PC-3 (cell line): Measurements from ENCODE around the gene TNPO3. TPM values are rescaled to one million over a fixed set of nuclear protein-coding genes. Genes with fewer than 3 reads are reported as not detected.

Experiments used
- ATAC-seq: fragments of 200-7000 bp; cut with Tn5 transposase; 2 replicates; pipeline ENCODE4 v1.9.1; 2020; ENCODE audit warnings: mild to moderate bottlenecking, moderate library complexity
- BruUV-seq: library from RNA; stranded (reverse); fragments of 400-500 nt; replicated peaks from 2 replicates; lab custom pipeline; 2021; lab: Mats Ljungman, UMichigan
- CTCF ChIA-PET: fragments of 300-600 bp; sonication (Branson Sonifier 250); formaldehyde crosslinking; loops from one replicate; lab custom pipeline; 2022; ENCODE audit warnings: antibody characterized with exemption; lab: Charles Lee
- POLR2A ChIA-PET: fragments of 300-600 bp; sonication (Branson Sonifier 250); formaldehyde crosslinking; loops from one replicate; lab custom pipeline; 2022; ENCODE audit warnings: antibody characterized with exemption; ENCODE audit not compliant: unreplicated experiment; lab: Charles Lee
- DNase-seq: peaks from one replicate; pipeline ENCODE4 v3.0.0-alpha.2; 2015
- H2AFZ ChIP-seq: fragments of 300-600 bp; sonication (generic); 2 replicates; pipeline ENCODE4 v1.6.0; 2016; ENCODE audit warnings: antibody characterized with exemption, low read length
- H3F3A ChIP-seq: fragments of 300-600 bp; sonication (generic); one replicate; pipeline ENCODE4 v1.6.0; 2017; ENCODE audit warnings: antibody characterized with exemption, low read length, control low read depth, mild to moderate bottlenecking; ENCODE audit not compliant: unreplicated experiment
- H3K27ac ChIP-seq: fragments of 300-600 bp; sonication (generic); 2 replicates; pipeline ENCODE4 v1.5.1; 2016; ENCODE audit warnings: mild to moderate bottlenecking, low read length
- H3K27me3 ChIP-seq: fragments of 300-600 bp; sonication (generic); 2 replicates; pipeline ENCODE4 v1.6.1; 2016; ENCODE audit warnings: low read length, mixed read lengths
- H3K36me3 ChIP-seq: fragments of 300-600 bp; sonication (generic); 2 replicates; pipeline ENCODE4 v1.6.1; 2016; ENCODE audit warnings: low read depth, mixed run types, low read length, mixed read lengths
- H3K4me1 ChIP-seq: fragments of 300-600 bp; sonication (generic); 2 replicates; pipeline ENCODE4 v1.5.1; 2016; ENCODE audit warnings: low read length; ENCODE audit not compliant: insufficient read depth
- H3K4me2 ChIP-seq: fragments of 300-600 bp; sonication (generic); 2 replicates; pipeline ENCODE4 v1.6.0; 2016; ENCODE audit warnings: low read length
- H3K4me3 ChIP-seq: fragments of 300-600 bp; sonication (generic); 2 replicates; pipeline ENCODE4 v1.5.1; 2016; ENCODE audit warnings: mild to moderate bottlenecking, low read length, mixed read lengths
- H3K79me2 ChIP-seq: fragments of 300-600 bp; sonication (generic); 2 replicates; pipeline ENCODE4 v1.6.1; 2017; ENCODE audit warnings: low read length, mixed read lengths
- H3K9ac ChIP-seq: fragments of 300-600 bp; sonication (generic); 2 replicates; pipeline ENCODE4 v1.6.0; 2016; ENCODE audit warnings: mild to moderate bottlenecking, low read length
- H3K9me2 ChIP-seq: fragments of 300-600 bp; sonication (generic); replicated peaks from 2 replicates; pipeline ENCODE4 v1.6.1; 2016; ENCODE audit warnings: mixed run types, low read length, mixed read lengths
- H3K9me3 ChIP-seq: fragments of 300-600 bp; sonication (generic); 2 replicates; pipeline ENCODE4 v1.6.1; 2016; ENCODE audit warnings: low read length, mixed read lengths
- H4K20me1 ChIP-seq: fragments of 300-600 bp; sonication (generic); 2 replicates; pipeline ENCODE4 v1.6.1; 2016; ENCODE audit warnings: low read length, mixed read lengths
- EZH2 ChIP-seq: fragments of 300-600 bp; sonication (generic); IDR thresholded peaks from one replicate; pipeline ENCODE4 v1.6.1; 2017; ENCODE audit warnings: antibody characterized with exemption, mild to moderate bottlenecking, low read length; ENCODE audit not compliant: unreplicated experiment
- EZH2phosphoT487 ChIP-seq: fragments of 300-600 bp; sonication (generic); IDR thresholded peaks from 2 replicates; pipeline ENCODE4 v1.6.1; 2018; ENCODE audit warnings: mild to moderate bottlenecking, antibody characterized with exemption, low read length, borderline replicate concordance
- intact Hi-C: fragments of 100-400 bp; cut with micrococcal nuclease; formaldehyde crosslinking; loops from 2 replicates; pipeline ENCODE4 v1.9.0; 2023
- total RNA-seq: library from RNA; depleted of rRNA; stranded (reverse); fragments of >200 nt; gene quantifications from 2 replicates; pipeline ENCODE4 v1.2.3, GENCODE V29; 2014
- TF ChIP-seq, protein P1 (sequence below): fragments of 300-600 bp; sonication (generic); conservative IDR thresholded peaks from 2 replicates; pipeline ENCODE4 v1.5.1; 2017; ENCODE audit warnings: antibody characterized with exemption, low read depth, mild to moderate bottlenecking, low read length

The TNPO3 gene
- total RNA-seq, 1 experiment from 2014 or later: 55.9 TPM

DNA sequence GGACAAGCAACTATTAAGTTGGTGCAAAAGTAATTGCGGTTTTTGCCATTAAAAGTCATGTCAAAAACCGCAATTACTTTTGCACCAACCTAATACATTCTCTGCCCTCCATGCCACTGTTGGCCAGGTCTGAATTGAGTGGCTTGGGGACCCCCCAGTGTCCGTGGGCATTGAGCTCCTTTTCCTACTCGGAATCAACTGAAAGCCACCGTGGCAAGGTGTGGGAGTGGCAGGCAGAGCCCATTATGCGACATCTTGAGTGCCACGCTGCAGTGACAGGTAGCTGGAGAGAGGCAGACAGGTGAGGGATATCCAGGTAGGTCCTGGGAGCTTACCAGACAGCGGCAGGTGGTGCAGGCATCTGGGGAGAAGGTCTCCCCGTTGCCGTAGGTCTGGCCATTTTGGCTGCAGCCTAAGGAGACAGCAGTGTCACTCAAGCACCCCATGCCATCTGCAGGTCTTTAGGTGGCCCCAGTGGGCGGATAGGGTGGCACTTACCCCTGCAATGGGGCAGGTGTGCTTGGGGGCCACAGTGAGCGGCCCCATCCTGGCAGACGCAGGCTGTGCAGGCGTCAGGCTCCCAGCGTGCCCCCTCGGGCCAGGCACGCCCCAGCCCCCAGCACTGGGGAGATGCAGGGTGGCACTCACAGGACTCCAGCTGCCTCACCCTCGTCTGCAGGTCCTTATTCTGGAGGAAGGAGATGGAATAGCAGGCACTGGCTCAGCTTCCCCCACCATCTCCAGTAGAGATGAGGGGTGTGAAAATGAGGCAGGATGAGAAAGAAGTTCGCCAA is 147.9 kb downstream of the TNPO3 start:
- DNase-seq (no peak), ATAC-seq (no peak)
- Histone ChIP-seq H3K79me2 (no peaks in the 10 kb centered on the region), H3K4me1 (peaks cover 11% of the 10 kb centered on the region; the same call in 1 of the 2 replicates), H4K20me1 (no peaks in the 10 kb centered on the region), H3K27ac (no peak overlapping the region), H3F3A (no peaks in the 10 kb centered on the region), H3K27me3 (no peaks in the 10 kb centered on the region), H3K4me3 (no peak overlapping the region), H3K9me3 (no peaks in the 10 kb centered on the region), H2AFZ (no peak overlapping the region), H3K4me2 (no peak overlapping the region), H3K36me3 (no peaks in the 10 kb centered on the region), H3K9me2 (no peaks in the 10 kb centered on the region), H3K9ac (no peak overlapping the region)
- CTCF ChIA-PET: no interaction called here
- TF ChIP-seq, protein P1, sequence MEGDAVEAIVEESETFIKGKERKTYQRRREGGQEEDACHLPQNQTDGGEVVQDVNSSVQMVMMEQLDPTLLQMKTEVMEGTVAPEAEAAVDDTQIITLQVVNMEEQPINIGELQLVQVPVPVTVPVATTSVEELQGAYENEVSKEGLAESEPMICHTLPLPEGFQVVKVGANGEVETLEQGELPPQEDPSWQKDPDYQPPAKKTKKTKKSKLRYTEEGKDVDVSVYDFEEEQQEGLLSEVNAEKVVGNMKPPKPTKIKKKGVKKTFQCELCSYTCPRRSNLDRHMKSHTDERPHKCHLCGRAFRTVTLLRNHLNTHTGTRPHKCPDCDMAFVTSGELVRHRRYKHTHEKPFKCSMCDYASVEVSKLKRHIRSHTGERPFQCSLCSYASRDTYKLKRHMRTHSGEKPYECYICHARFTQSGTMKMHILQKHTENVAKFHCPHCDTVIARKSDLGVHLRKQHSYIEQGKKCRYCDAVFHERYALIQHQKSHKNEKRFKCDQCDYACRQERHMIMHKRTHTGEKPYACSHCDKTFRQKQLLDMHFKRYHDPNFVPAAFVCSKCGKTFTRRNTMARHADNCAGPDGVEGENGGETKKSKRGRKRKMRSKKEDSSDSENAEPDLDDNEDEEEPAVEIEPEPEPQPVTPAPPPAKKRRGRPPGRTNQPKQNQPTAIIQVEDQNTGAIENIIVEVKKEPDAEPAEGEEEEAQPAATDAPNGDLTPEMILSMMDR: no peak
- TF ChIP-seq EZH2 (no peak), EZH2phosphoT487 (no peak)
- no TSS peak for BruUV-seq
- POLR2A ChIA-PET: no interaction called here
- intact Hi-C loops: no loop called here

GRCh38 chr7:128906001-128906765 is 148.7 kb downstream of the TNPO3 start:
- H3K79me2 ChIP-seq: no peaks in the 10 kb centered on the region
- no peak overlapping the region for H2AFZ ChIP-seq
- peaks cover 11% of the 10 kb centered on the region; the same call in 1 of the 2 replicates for H3K4me1 ChIP-seq
- no peak for ATAC-seq
- BruUV-seq: no TSS peak
- TF ChIP-seq, protein P1: no peak
- TF ChIP-seq EZH2: no peak
- TF ChIP-seq EZH2phosphoT487: no peak
- H3K4me3 ChIP-seq: no peak overlapping the region
- no peaks in the 10 kb centered on the region for H4K20me1 ChIP-seq
- no peak for DNase-seq
- H3K36me3 ChIP-seq: no peaks in the 10 kb centered on the region
- no peak overlapping the region for H3K4me2 ChIP-seq
- H3K9me3 ChIP-seq: no peaks in the 10 kb centered on the region
- CTCF ChIA-PET: no interaction called here
- no peaks in the 10 kb centered on the region for H3K9me2 ChIP-seq
- H3K27ac ChIP-seq: no peak overlapping the region
- intact Hi-C loops: no loop called here
- POLR2A ChIA-PET: no interaction called here
- H3F3A ChIP-seq: no peaks in the 10 kb centered on the region
- no peak overlapping the region for H3K9ac ChIP-seq
- H3K27me3 ChIP-seq: no peaks in the 10 kb centered on the region
